HG03025 (cell line): ENCODE results near the gene IGF2R.

ENCODE experiments used
- ATAC-seq: cut with Tn5 transposase; IDR thresholded peaks from one replicate; pipeline ENCODE4 v1.9.1; 2021; ENCODE audit warnings: mild to moderate bottlenecking, moderate library complexity; ENCODE audit not compliant: unreplicated experiment, low FRiP score

The IGF2R gene

DNA sequence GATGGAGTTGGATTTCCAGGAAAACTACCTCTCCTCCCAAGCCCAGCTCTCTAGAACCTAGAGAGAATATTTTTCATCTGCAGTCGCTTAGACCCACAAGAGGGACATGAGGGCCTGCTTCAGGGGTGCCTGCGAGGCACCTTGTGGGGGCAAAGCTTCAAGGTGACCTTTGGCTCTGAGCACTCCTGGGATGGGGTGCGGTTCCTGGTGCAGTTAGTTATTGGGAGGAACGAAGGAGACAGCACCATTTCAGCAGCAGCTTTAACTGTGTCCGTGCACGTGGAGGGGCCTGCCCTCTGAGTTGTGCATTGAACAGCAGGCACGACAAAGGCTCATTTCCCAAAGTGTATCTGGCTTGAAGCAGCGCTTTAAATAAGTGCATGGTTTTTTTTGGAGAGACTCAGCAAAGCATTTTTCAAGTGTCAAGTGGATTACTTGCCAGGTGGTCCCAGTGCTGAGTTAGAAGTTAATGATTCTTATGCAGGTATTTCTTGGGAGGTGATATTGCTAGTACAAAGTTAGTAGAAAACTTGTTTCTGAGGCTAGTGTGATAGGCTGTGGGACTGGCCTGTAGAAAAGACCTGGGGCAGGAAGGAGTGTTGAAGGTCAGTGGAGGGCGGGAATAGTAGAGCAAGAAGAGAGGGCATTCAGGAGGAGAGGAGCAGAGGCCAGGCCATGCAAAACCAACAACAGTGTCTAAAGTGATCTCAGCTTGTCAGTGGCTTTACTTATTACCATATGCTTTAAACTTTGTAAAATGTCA lies 3.8 kb downstream of the IGF2R start:
- ATAC-seq: no peak

DNA sequence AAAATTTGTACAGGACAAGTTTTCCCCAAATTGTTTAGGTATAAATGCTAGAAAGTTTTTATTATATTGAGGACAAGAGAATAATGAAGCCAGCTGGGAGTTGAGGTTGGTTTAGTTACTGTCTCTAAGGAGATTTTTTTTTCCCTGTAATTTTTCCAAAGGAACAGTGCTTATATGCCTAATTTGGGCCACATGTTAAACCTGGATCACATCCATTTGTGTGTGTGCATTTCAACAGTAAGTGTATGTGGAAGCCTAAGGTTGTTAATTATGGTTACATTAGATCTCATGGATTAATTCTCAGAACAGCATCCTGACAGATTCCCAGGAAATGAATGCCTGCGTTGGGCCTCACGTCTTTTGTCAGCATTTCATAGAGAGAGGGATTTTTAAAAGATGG lies 4.5 kb downstream of the IGF2R start:
- no peak for ATAC-seq

DNA sequence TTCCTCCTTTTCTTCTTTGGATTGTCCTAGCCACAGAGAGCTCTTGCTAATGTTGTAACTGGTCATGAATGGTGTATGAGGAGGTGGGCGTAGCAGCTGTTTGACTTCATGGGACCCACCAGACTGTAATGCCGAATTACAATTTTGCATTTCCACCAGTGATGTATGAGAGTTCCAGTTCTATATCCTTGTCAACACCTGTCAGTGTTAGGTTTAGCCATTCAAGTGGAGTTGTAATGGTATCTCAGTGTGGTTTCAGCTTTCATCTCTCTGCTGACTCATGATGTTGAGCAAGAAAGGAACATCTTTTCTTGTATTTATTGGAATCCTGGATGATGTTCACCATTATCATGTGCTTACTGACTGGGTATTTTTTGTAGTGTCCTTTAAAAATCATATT lies 5.1 kb downstream of the IGF2R start:
- ATAC-seq: peak; percentile 44

DNA sequence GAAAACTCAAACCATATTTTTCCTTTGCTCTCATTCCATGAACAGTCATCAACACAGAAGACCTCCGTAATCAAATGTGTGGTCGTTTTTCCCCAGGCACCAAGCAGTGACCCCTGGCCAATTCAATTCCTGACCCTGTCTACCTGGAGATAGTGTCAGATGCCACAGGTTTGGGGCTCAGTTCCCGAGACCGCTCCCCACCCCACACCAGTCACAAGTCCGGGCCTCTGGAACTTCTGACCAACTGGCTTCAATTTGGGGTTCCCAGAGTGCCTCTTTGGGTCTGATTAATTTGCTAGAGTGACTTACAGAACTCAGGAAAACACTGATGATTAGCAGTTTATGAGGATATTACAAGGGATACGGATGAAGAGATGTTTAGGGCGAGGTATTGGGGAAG lies 6.0 kb downstream of the IGF2R start:
- ATAC-seq: no peak

DNA sequence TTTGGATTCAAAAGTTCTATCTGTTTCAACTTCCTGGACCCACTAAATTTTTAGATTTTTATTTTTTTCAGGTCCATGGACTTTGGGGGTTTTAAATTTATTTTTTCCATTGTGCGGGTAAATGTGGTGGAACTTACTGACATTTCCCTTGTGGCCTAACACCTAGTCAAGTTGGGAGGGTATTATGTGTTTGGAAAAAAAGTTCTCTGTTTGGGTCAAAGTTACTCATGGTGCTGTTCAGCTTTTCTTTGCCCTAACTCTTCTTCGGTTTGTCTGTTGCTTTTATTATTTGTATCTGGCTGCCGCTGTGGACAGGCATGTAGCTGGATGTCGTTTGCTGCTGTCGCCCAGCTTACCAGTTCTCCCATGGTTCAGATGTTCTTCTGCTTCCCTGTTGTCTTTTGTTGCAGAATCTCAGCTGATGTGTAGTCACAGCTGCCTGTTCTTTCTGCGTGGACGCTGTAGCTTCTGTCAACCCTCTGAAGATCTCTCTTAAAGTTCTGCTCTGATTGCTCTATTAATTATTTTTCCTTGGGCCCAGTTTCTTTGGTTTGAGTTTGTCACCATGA lies 7.9 kb downstream of the IGF2R start:
- ATAC-seq: no peak

DNA sequence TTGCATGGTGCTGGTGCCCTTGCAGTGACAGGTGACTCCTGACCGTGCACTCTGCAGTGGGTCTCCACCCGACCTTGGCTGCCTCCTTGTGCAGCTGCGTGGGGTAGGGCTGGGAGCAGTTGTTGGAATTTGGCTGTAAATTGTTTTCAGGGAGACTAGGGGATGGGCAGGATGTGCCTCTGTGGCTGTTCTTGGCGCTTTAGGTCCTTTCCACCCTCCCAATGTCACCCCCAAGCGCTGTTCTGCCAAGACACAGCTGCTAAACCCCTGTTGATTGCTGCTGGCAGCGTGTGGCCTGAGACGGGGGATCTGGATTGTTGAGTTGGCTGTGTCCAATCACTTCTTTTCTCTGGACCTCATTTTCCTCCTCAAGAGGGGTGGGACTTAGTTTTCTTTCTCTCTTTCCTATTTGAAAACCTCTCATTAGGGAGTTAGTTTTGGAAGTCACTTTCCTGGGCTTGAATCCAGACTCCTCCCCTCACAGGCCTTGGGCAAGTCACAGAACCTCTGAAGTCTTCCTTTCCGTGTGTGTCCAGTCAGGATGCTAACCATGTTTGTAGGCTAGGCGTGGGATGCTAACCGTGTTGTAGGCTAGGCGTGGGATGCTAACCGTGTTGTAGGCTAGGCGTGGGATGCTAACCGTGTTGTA lies 8.5 kb downstream of the IGF2R start:
- ATAC-seq: no peak

DNA sequence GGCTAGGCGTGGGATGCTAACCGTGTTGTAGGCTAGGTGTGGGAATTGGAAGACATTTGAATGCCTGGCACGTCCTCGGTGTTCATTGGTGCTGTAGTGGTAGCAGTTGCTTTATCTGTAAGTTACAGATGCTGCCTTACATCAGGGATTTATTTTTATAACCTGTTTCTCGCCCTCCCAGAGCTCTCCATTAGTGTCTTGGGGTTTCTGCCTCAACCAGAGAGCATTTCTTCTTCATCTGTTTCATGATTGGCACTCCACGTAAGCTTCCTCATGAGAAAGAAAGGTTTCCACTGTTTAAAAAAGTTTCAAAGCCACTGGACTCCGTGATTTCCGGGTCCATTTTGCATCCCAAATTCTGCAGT lies 9.0 kb downstream of the IGF2R start:
- ATAC-seq: no peak

DNA sequence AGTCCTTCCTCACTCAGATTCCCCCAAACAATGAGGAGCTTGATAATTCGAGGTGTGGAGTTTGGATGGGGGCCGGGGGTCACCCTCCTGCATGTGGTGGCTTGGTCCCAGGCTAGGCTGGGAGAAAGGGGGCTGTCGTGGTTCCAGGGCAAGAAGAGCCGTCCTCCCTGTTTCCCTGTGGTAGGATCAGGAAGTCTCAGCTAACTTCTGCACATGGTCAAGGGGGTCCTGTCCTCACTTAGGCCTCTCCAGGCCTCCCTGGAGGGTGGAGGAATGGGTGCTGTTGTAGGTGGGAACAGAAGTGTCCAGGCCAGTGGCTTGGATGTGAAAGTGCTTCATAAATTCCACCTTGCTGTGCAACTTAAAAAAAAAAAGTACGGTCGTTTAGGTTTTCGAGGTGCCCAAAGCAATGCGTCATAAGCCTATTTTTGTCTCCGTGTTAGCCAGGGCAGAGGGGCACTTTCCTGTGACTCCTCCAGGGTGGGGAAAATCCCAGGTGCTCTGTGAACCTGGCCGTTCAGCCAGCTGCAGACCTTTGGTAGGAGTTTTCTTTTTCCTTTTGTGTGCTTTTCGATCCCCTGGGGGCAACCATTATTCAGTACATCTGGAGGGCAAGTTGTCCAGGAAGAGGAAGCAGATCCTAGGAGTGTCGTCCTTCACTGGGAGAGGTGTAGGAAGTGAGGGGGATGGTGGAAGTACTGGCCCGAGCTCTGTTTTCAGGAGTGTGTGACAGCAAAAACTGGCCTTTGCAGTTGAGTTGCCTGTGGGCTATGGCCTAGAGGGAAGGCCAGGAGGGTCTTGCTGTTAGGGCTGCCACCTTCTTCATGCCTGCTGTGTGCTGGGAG lies 9.6 kb downstream of the IGF2R start:
- peak; percentile 16 for ATAC-seq

DNA sequence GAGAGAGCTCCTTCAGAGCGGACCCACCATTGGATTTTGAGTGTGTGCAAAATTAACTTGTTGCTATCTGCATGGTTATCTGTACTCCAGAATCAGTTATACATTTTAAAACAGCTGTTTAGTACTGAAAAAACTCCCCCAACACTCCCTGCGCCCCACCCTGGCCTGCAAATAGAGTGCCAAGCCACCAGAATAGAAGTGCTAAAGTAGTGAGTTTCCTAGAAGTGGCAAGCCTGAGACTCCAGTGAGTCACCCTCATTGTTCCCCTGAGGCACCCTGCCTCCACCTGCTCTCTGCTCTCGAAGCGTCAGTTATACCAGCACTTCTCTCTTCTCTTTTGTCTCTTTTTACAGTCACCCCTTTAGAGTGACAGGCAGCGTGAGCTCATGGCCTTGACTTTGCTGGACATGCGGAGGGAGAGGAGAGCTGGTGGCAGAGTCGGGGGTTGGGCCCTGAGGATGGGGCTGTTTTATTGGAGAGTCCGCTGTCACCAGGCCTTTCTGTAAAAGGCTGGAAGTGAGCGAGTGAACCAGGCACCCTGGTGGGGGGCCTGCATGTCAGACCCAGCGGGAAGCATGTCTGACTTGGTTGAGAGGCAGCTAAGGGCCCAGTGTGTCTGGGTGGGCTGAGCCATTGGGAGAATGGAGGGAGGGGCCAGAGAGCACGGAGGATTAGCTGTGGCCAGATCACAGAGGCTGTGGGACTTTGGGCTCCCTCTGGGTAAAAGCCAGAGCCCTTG lies 10.4 kb downstream of the IGF2R start:
- ATAC-seq: peak; percentile 58

DNA sequence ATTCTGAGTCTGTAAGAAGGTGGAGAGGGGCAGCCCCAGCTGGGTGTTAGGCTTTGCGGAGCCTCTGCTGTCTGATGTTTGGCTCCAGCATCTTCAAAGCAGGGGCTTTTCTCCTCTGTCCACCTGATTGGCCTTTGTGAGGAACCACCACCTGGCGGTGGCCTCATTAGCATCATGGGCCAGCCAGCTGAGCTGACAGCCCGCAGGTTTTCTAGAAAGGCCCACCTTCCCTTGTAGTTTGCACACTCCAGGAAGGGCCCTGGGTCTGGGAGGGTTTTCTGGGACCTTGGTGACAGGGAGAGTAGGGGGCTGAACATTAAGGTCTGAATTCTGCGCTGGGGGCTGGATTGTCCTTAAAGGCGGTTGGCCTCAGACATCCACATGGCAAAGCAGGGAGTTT lies 11.6 kb downstream of the IGF2R start:
- ATAC-seq: no peak

DNA sequence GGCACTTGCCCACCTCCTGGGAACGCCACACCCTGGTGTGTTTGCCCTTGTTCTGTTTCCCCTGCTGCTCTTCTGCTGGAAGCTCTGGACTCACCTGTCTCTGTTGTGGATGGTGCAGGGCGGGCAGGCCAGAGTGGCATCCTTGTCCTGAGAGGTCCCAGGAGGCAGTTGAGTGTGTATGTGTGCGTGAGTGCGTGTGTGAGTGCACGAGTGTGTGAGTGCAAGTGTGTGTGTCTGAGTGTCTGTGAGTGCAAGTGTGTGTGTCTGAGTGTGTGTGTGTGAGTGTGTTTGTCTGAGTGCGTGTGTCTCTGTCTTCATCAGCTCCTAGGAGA lies 12.2 kb downstream of the IGF2R start:
- ATAC-seq: no peak

DNA sequence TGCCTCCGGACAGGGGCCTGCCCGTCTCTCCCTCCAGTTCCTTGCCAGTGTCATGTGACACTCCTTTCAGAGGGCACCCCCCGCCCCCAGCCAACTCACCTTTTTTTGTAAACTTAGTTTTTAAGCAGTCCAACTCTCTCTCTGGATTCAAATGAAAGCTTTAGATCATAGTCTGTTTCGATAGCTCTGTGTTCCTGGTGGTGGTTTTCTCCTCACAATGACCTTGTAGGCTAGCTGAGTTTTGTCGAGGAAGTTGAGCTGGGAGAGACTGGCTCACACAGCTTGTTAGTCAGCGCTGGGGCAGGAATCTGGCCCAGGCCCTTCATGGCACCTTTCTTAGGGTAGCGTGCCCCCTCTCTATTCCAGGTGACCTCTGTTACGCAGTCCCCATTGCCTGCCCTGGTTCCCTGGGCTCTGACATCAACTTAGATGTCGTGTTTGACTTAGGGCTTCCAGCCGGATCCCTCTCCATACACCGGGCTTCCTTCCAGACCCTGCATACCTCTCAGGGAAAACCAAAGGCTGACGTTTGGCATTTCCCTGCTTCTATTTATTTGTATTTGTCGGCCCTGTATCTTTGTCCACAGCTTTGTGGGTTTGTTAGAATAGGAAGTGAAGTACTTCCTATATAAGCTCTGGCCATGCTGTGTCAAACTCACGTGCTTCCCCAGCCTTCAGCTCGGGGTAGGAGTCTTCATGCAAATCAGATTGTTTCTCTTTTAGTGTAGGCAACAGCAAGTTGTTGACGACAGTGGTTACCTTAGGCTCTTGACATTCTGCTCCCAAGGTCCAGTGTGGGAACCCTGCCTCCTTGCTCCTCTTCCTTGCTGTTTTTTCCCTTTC lies 12.7 kb downstream of the IGF2R start:
- peak; percentile 71 for ATAC-seq

DNA sequence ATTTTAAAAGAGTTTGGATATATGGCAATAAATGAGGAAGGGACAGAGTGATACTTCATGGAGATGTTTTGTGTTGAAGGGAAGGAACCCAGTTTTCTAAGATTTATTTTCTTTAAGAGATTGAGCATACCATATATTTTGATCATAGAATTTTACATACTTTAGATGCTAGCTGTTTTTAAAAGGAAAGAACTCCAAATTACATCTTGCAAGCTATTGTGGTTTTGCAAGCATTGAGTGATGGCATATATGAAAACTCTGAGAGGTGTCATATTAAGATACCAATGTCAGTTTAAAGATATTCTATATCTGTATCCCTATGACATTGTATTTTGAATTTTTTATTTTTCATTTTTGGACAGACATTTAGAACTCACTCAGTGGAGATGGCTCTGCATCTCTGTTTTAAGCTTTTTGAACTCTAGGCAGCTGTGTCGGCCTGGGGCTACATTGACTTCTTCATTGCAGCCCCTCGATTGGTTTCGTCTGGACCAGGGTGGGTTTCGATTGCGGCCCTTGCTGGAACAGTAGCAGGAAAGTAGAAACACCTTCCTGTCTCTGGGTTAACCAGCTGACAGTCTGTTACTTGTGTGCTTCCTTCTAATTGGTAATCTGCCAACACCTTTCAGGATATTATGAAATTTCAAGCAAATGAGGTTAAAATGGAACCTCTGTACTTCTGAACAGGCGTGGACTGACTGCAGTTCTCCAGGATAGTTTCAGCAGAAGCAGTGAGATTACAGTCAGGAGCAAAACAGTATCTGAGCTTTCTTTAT lies 14.0 kb downstream of the IGF2R start:
- ATAC-seq: no peak

DNA sequence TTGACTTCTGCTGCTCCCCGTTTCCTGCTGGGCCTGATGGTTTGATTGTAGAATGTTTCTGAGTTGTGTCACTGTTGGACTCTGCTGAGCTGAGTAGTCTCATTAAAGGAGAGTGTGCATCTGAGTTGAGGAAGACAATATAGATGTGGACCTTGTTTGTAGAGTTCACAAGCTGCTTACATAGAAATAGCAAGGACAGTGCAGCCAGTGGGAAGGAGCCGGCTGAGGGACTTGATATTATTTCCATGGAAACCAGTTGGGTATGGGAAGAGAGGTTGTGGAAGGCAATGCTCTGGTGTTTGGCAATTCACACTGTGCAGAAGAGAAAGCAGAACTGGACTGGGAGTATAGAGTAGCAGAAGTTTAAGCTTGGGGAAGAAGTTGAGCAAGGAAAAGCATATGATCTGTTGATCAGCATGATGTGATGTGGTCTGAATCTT lies 14.8 kb downstream of the IGF2R start:
- ATAC-seq: no peak

DNA sequence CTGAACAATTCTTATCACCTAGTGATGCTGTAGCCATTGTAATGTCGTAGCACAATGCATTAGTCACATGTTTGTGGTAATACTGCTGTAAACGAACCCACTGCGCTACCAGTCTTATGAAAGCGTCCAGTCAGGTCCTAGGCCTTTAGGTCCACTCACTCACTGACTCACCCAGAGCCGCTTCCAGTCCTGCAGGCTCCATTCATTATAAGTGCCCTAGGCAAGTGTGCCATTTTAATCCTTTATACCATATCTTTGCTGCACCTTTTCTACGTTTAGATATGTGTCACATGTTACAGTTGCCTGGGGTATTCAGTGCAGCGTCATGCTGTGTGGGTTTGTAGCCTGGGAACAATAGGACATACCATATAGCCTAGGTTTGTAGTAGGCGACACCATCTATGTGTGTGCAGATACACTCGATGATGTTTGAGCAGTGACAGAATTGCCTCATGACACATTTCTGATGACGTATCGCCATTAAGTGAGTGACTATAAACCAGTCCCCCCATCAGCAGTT lies 15.4 kb downstream of the IGF2R start:
- no peak for ATAC-seq

DNA sequence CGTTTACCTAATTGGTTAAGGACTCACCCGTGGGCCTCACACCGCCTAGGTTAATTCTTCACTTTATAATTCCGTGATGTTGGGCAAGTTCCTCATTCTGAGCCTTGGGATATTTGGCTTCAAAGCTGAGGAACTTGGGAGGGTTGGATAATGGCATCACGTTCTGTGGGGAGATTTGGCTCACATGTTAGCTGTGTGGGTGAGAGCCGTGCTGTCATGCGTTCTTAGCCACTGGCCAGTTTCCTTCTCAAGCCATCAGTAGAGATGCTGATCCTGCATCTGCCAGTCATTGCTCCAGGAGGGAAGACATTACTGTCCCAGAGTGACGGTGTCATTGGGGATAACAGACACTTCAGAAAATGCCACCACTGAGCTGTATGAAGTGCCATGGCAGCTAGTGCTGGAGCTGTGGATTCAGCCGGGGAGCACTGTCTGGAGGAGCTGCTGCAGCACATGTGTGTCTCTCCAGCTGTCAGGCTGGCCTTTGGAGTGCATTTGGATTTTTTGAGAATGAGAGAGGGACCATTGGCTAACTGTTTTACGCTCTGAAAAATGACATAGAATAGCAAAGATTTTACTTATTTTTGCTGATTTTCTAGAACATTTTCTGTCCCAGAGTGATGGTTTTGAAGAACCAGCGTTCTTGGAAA lies 16.5 kb downstream of the IGF2R start:
- no peak for ATAC-seq

DNA sequence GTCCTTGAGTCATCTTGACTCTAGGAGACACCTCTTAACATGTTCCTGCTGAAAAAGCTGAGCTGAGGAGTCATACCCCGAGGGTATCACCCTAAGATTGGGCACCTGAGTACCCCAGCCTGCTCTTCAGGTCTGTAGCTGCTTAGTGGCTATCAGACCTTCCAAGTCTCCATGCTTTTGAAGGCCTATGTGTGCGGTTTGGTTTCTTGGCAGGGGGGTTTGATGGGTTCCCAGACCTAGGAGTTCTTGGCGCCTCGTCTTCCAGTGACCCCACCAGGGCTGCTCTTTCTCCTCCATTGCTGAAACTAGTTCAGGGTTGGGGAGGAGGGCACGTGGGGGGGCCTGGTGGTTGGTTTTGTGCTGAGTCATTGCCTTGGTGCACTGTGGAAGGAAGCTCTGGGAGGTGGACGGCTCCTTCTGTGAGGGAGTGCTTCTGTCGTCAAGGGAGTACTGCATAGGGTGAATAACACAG lies 20.1 kb downstream of the IGF2R start:
- ATAC-seq: no peak
